Parathyroid adenoma (tissue), 2 donors: Measurements from ENCODE around the gene ABHD16A.

Experiments
- H2AFZ ChIP-seq: fragments of 300-600 bp; sonication (generic); one replicate; pipeline ENCODE4 v1.7.0; 2017; ENCODE audit warnings: antibody characterized with exemption, mild to moderate bottlenecking
- H3K27ac ChIP-seq: fragments of 300-600 bp; sonication (generic); one replicate; pipeline ENCODE4 v1.7.0; 2017
- H3K27me3 ChIP-seq: fragments of 300-600 bp; sonication (generic); one replicate; pipeline ENCODE4 v1.7.0; 2017; ENCODE audit warnings: low read length; ENCODE audit not compliant: control insufficient read depth, insufficient read depth
- H3K36me3 ChIP-seq: fragments of 300-600 bp; sonication (generic); one replicate; pipeline ENCODE4 v1.7.0; 2017; ENCODE audit warnings: low read length; ENCODE audit not compliant: control insufficient read depth, insufficient read depth
- H3K4me1 ChIP-seq: fragments of 300-600 bp; sonication (generic); one replicate; pipeline ENCODE4 v1.7.0; 2017; ENCODE audit warnings: control low read depth
- H3K4me2 ChIP-seq: fragments of 300-600 bp; sonication (generic); one replicate; pipeline ENCODE4 v1.7.0; 2017; ENCODE audit warnings: low read length
- H3K4me3 ChIP-seq: fragments of 300-600 bp; sonication (generic); one replicate; pipeline ENCODE4 v1.7.0; 2017; ENCODE audit warnings: low read depth, low read length
- H3K79me2 ChIP-seq: fragments of 300-600 bp; sonication (generic); one replicate; pipeline ENCODE4 v1.7.0; 2017; ENCODE audit warnings: control low read depth
- H3K9ac ChIP-seq: fragments of 300-600 bp; sonication (generic); one replicate; pipeline ENCODE4 v1.7.0; 2017; ENCODE audit warnings: mild to moderate bottlenecking
- H3K9me3 ChIP-seq: fragments of 300-600 bp; sonication (generic); one replicate; pipeline ENCODE4 v1.7.0; 2017; ENCODE audit warnings: low read length; ENCODE audit not compliant: control insufficient read depth
- CTCF ChIP-seq: fragments of 300-600 bp; sonication (generic); IDR thresholded peaks from one replicate; pipeline ENCODE4 v1.7.0; 2017; ENCODE audit warnings: antibody characterized with exemption, mild to moderate bottlenecking
- donor health status: primary hyperparathyroidism.

The ABHD16A gene

GRCh38 chr6:31739639-31740396 lies 36.7 kb upstream of the ABHD16A start, which contains the start of gene MSH5:
TSS of gene MSH5 (plus strand) at chr6:31740005. CDS start at chr6:31740467, 462 bp downstream.
- no peaks in the 10 kb centered on the region for H3K36me3 ChIP-seq
- no peak for TF ChIP-seq CTCF
- H3K9me3 ChIP-seq = no peaks in the 10 kb centered on the region
- H3K4me1 ChIP-seq = peaks cover 4% of the 10 kb centered on the region
- peak within 1 kb of the TSS; percentile 91 for H3K4me3 ChIP-seq
- peak within 1 kb of the TSS; percentile 96 for H3K4me2 ChIP-seq
- H2AFZ ChIP-seq = peak within 1 kb of the TSS; percentile 91
- H3K9ac ChIP-seq = no peak within 1 kb of the TSS
- no peaks in the 10 kb centered on the region for H3K79me2 ChIP-seq
- H3K27ac ChIP-seq = no peak within 1 kb of the TSS
- no peaks in the 10 kb centered on the region for H3K27me3 ChIP-seq

GRCh38 chr6:31737991-31738979 lies 35.2 kb upstream of the ABHD16A start:
- H3K4me3 ChIP-seq = no peak overlapping the region
- no peaks in the 10 kb centered on the region for H3K36me3 ChIP-seq
- no peak overlapping the region for H3K9ac ChIP-seq
- H3K27me3 ChIP-seq = no peaks in the 10 kb centered on the region
- H2AFZ ChIP-seq = peak overlapping the region; percentile 38
- H3K27ac ChIP-seq = peak overlapping the region; percentile 54
- H3K4me2 ChIP-seq = peak overlapping the region; percentile 8
- no peak for TF ChIP-seq CTCF
- H3K79me2 ChIP-seq = no peaks in the 10 kb centered on the region
- H3K4me1 ChIP-seq = peaks cover 9% of the 10 kb centered on the region
- no peaks in the 10 kb centered on the region for H3K9me3 ChIP-seq

DNA sequence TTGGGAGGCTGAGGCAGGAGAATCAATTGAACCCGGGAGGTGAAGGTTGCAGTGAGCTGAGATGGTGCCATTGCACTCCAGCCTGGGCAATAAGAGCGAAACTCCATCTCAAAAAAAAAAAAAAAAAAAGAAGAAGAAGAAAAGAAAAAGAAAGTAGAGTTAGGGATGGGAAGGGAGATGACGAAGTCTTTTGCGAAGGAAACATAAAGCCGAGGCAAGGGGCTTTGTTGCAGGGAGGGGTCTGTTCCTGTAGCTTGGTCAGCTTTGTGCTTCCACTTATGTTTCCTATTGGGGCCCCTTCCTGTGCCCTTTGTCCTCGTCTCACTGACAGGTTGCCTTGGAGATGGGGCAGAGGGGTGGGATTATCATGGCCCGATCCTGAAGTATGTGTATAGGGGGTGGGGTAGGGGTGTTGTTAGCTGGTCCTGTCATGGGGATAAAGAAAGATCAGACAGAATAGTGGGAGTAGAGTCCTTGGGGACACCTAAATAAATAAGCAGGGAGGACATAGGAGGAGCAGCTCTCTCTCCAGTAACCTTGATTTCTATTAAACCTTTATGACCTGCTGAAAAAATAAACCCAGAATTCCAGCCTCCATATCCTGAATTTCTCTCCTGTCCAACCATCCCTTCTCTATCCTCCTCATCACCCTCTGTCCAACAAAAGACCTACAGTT lies 34.3 kb upstream of the ABHD16A start:
- Histone ChIP-seq H3K4me3 (no peak overlapping the region), H3K4me1 (peaks cover 9% of the 10 kb centered on the region), H3K4me2 (peak overlapping the region; percentile 8), H3K9ac (no peak overlapping the region), H3K27ac (peak overlapping the region; percentile 84), H2AFZ (peak overlapping the region; percentile 92), H3K27me3 (no peaks in the 10 kb centered on the region), H3K36me3 (no peaks in the 10 kb centered on the region), H3K9me3 (no peaks in the 10 kb centered on the region), H3K79me2 (no peaks in the 10 kb centered on the region)
- no peak for TF ChIP-seq CTCF

DNA sequence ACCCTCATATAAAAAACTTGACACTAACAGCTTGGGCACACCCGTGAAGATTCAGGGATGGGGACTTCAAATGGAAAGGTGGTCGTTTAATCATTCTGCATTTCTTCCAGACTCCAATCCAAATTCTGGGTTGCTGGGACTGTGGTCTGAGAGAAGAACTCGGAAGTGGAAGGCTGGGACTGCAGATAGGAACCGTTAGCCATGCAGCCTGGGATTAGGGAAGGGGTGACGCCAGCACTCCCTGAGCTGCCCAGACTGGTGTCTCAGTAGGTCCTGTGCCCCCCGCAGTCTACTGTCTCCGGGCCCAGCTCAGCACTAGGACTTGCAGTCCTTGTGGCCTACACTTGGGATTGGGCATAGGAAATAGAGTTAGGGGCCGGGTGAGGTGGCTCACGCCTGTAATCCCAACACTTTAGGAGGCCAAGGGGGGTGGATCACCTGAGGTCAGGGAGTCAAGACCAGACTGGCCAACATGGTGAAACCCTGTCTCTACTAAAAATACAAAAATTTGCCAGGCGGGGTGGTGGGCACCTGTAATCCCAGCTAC lies 33.7 kb upstream of the ABHD16A start:
- H3K4me1 ChIP-seq = peaks cover 9% of the 10 kb centered on the region
- H2AFZ ChIP-seq = peak overlapping the region; percentile 92
- H3K79me2 ChIP-seq = no peaks in the 10 kb centered on the region
- no peak overlapping the region for H3K9ac ChIP-seq
- H3K27me3 ChIP-seq = no peaks in the 10 kb centered on the region
- no peaks in the 10 kb centered on the region for H3K36me3 ChIP-seq
- no peaks in the 10 kb centered on the region for H3K9me3 ChIP-seq
- H3K4me2 ChIP-seq = peak overlapping the region; percentile 95
- TF ChIP-seq CTCF = no peak
- H3K27ac ChIP-seq = peak overlapping the region; percentile 84
- H3K4me3 ChIP-seq = peak overlapping the region; percentile 99
